Measurements from ENCODE around the gene KCNT1. TPM values are rescaled to one million over a fixed set of nuclear protein-coding genes. Genes with fewer than 3 reads are reported as not detected.

Gene KCNT1
- polyA plus RNA-seq, 1 donor (not counting 4 experiments of a cell fraction or from before 2014, with no cell fraction given), result not detected

- peaks cover 1% of the 10 kb centered on the region for H3K9me3 ChIP-seq (ENCODE audit: control insufficient read depth, low read depth, low read length)
- no peak overlapping the region for H3K9ac ChIP-seq (ENCODE audit: control insufficient read depth, extremely low read depth, insufficient read depth, low read length)
- no peak for FAIRE-seq
- H3K9me1 ChIP-seq (ENCODE audit: control insufficient read depth, extremely low read depth, insufficient read depth, low read length), result no peaks in the 10 kb centered on the region
- H2AFZ ChIP-seq (ENCODE audit: control insufficient read depth, low read length), result no peak overlapping the region
- no peaks in the 10 kb centered on the region for H3K36me3 ChIP-seq (ENCODE audit: control insufficient read depth in 2 of 2, extremely low read depth in 1 of 2, insufficient read depth in 2 of 2, low read length in 2 of 2)
- dilution Hi-C loops (cut with MboI; ENCODE audit: extremely low pct_ligation_motif_present, low sequenced_read_pairs), result no loop called here
- no peak overlapping the region for H3K4me2 ChIP-seq (ENCODE audit: control insufficient read depth, extremely low read depth, insufficient read depth, low read depth, low read length)
- H3K79me2 ChIP-seq (ENCODE audit: control insufficient read depth, insufficient read depth, low read length), result no peaks in the 10 kb centered on the region
- TF ChIP-seq, protein P1, sequence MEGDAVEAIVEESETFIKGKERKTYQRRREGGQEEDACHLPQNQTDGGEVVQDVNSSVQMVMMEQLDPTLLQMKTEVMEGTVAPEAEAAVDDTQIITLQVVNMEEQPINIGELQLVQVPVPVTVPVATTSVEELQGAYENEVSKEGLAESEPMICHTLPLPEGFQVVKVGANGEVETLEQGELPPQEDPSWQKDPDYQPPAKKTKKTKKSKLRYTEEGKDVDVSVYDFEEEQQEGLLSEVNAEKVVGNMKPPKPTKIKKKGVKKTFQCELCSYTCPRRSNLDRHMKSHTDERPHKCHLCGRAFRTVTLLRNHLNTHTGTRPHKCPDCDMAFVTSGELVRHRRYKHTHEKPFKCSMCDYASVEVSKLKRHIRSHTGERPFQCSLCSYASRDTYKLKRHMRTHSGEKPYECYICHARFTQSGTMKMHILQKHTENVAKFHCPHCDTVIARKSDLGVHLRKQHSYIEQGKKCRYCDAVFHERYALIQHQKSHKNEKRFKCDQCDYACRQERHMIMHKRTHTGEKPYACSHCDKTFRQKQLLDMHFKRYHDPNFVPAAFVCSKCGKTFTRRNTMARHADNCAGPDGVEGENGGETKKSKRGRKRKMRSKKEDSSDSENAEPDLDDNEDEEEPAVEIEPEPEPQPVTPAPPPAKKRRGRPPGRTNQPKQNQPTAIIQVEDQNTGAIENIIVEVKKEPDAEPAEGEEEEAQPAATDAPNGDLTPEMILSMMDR (optimal IDR thresholded peaks at IDR 0.05 in 1 of 3, IDR thresholded peaks at IDR 0.05 in 1 of 3, conservative IDR thresholded peaks at IDR 0.05 in 1 of 3; ENCODE audit: extremely low read depth in 1 of 3, insufficient read depth in 2 of 3, low read length in 3 of 3), result no peak
- TF ChIP-seq EZH2 (IDR thresholded peaks at IDR 0.05; ENCODE audit: low read length), result no peak
- H3K27me3 ChIP-seq (ENCODE audit: control insufficient read depth, extremely low read depth, insufficient read depth, low read length), result peaks cover 21% of the 10 kb centered on the region
- H4K20me1 ChIP-seq (ENCODE audit: control insufficient read depth, extremely low read depth, insufficient read depth, low read length), result no peaks in the 10 kb centered on the region
- no peak overlapping the region for H3K4me3 ChIP-seq (ENCODE audit: control insufficient read depth in 2 of 3, extremely low read depth in 1 of 3, insufficient read depth in 2 of 3, low read depth in 1 of 3, low read length in 3 of 3)
- DNase-seq (ENCODE audit: low read depth, low spot score), result no peak
- H3K4me1 ChIP-seq (ENCODE audit: control insufficient read depth, extremely low read depth, insufficient read depth, low read length), result no peaks in the 10 kb centered on the region
- H3K27ac ChIP-seq (ENCODE audit: control insufficient read depth, insufficient read depth, low read length), result no peak overlapping the region
Observed at GRCh38 chr9:135695642-135696041, 6.3 kb upstream of the KCNT1 start.

- Histone ChIP-seq H2AFZ (ENCODE audit: control insufficient read depth, low read length) (no peak overlapping the region), H3K4me2 (ENCODE audit: control insufficient read depth, extremely low read depth, insufficient read depth, low read depth, low read length) (no peak overlapping the region), H3K4me1 (ENCODE audit: control insufficient read depth, extremely low read depth, insufficient read depth, low read length) (no peaks in the 10 kb centered on the region), H3K27ac (ENCODE audit: control insufficient read depth, insufficient read depth, low read length) (no peak overlapping the region), H3K9me1 (ENCODE audit: control insufficient read depth, extremely low read depth, insufficient read depth, low read length) (no peaks in the 10 kb centered on the region), H3K4me3 (ENCODE audit: control insufficient read depth in 2 of 3, extremely low read depth in 1 of 3, insufficient read depth in 2 of 3, low read depth in 1 of 3, low read length in 3 of 3) (no peak overlapping the region), H3K9me3 (ENCODE audit: control insufficient read depth, low read depth, low read length) (no peaks in the 10 kb centered on the region), H4K20me1 (ENCODE audit: control insufficient read depth, extremely low read depth, insufficient read depth, low read length) (no peaks in the 10 kb centered on the region), H3K9ac (ENCODE audit: control insufficient read depth, extremely low read depth, insufficient read depth, low read length) (no peak overlapping the region), H3K36me3 (ENCODE audit: control insufficient read depth in 2 of 2, extremely low read depth in 1 of 2, insufficient read depth in 2 of 2, low read length in 2 of 2) (no peaks in the 10 kb centered on the region), H3K27me3 (ENCODE audit: control insufficient read depth, extremely low read depth, insufficient read depth, low read length) (peaks cover 29% of the 10 kb centered on the region), H3K79me2 (ENCODE audit: control insufficient read depth, insufficient read depth, low read length) (no peaks in the 10 kb centered on the region)
- TF ChIP-seq, protein P1 (optimal IDR thresholded peaks at IDR 0.05 in 1 of 3, IDR thresholded peaks at IDR 0.05 in 1 of 3, conservative IDR thresholded peaks at IDR 0.05 in 1 of 3; ENCODE audit: extremely low read depth in 1 of 3, insufficient read depth in 2 of 3, low read length in 3 of 3), result no peak
- TF ChIP-seq EZH2 (IDR thresholded peaks at IDR 0.05; ENCODE audit: low read length), result no peak
- dilution Hi-C loops (cut with MboI; ENCODE audit: extremely low pct_ligation_motif_present, low sequenced_read_pairs), result no loop called here
- FAIRE-seq, result no peak
- DNase-seq (ENCODE audit: low read depth, low spot score), result no peak
Observed at GRCh38 chr9:135696446-135696845, 5.5 kb upstream of the KCNT1 start.

Data from keratinocyte (primary cell).